GM20000 (cell line): ENCODE data around the gene MBLAC1.

Experiments
- DNase-seq: peaks from one replicate; pipeline ENCODE4 v3.0.0; 2012; ENCODE audit warnings: low spot score
- CTCF ChIP-seq: IDR thresholded peaks from 2 replicates; pipeline ENCODE4 v1.5.1; 2012; ENCODE audit warnings: mild to moderate bottlenecking, control low read depth; ENCODE audit errors: extremely low read depth, missing control alignments

MBLAC1 gene

GRCh38 chr7:100126931-100127865 is at the start of gene MBLAC1:
Gene MBLAC1, plus strand, starts transcription at chr7:100126967. Its CDS starts 429 bp downstream, at chr7:100127396.
- TF ChIP-seq CTCF: no peak
- DNase-seq: peak; percentile 93

GRCh38 chr7:100077205-100077604 is 49.6 kb upstream of the MBLAC1 start:
- no peak for DNase-seq
- TF ChIP-seq CTCF: no peak

GRCh38 chr7:100079024-100079560 is 47.7 kb upstream of the MBLAC1 start:
- TF ChIP-seq CTCF: no peak
- DNase-seq: no peak

- no peak for DNase-seq
Measured at GRCh38 chr7:100080907-100081534, 45.7 kb upstream of the MBLAC1 start.

GRCh38 chr7:100081535-100082102 is 45.1 kb upstream of the MBLAC1 start, which contains the start of gene ZNF3:
Gene ZNF3, minus strand, starts transcription at chr7:100081723. Its CDS starts 4,366 bp downstream, at chr7:100077357.
- TF ChIP-seq CTCF: peak; percentile 90
- peak; percentile 96 for DNase-seq

More at GRCh38 chr7:100080907-100081534, 45.7 kb upstream of the MBLAC1 start:
- no peak for TF ChIP-seq CTCF

GRCh38 chr7:100082978-100083377 is 43.8 kb upstream of the MBLAC1 start:
- no peak for DNase-seq
- TF ChIP-seq CTCF: no peak
